A673 (cell line): Measurements from ENCODE around the gene KLF4. TPM values are rescaled to one million over a fixed set of nuclear protein-coding genes. Genes with fewer than 3 reads are reported as not detected.
A peak's percentile ranks its signal among the peaks of the same experiment; 100 is the strongest.

Source experiments
- BruUV-seq: library from RNA; stranded (reverse); fragments of 400-500 nt; replicated peaks from 2 replicates; lab custom pipeline; 2021; lab: Mats Ljungman, UMichigan
- CTCF ChIA-PET: fragments of 300-600 bp; sonication (Branson Sonifier 250); formaldehyde crosslinking; loops from one replicate; lab custom pipeline; 2022; ENCODE audit warnings: antibody characterized with exemption; lab: Charles Lee
- POLR2A ChIA-PET: fragments of 300-600 bp; sonication (Branson Sonifier 250); formaldehyde crosslinking; loops from one replicate; lab custom pipeline; 2022; ENCODE audit warnings: antibody characterized with exemption; ENCODE audit not compliant: low non-redundant PET; lab: Charles Lee
- DNase-seq: peaks from one replicate; pipeline ENCODE4 v3.0.0-alpha.2; 2015; ENCODE audit warnings: low spot score
- H3K27ac ChIP-seq: fragments of 200-600 bp; sonication (generic); 2 replicates; pipeline ENCODE4 v1.5.1; 2016; ENCODE audit warnings: mixed run types, low read depth, mild to moderate bottlenecking, mixed read lengths, antibody characterized with exemption, low read length; ENCODE audit not compliant: poor library complexity, severe bottlenecking
- H3K27me3 ChIP-seq: fragments of 200-600 bp; sonication (generic); replicated peaks from 2 replicates; pipeline ENCODE4 v1.6.1; 2017; ENCODE audit warnings: mixed run types, low read depth, mild to moderate bottlenecking, mixed read lengths, antibody characterized with exemption, low read length; ENCODE audit not compliant: insufficient read depth, poor library complexity
- H3K36me3 ChIP-seq: fragments of 200-600 bp; sonication (generic); 2 replicates; pipeline ENCODE4 v1.6.1; 2016; ENCODE audit warnings: mixed run types, mild to moderate bottlenecking, mixed read lengths, antibody characterized with exemption, low read length; ENCODE audit not compliant: insufficient read depth, poor library complexity, severe bottlenecking
- H3K4me1 ChIP-seq: fragments of 200-600 bp; sonication (generic); 2 replicates; pipeline ENCODE4 v1.6.1; 2017; ENCODE audit warnings: mixed run types, mild to moderate bottlenecking, mixed read lengths, antibody characterized with exemption, low read length; ENCODE audit not compliant: insufficient read depth, poor library complexity, severe bottlenecking
- H3K4me3 ChIP-seq: fragments of 200-600 bp; sonication (generic); 2 replicates; pipeline ENCODE4 v1.5.1; 2016; ENCODE audit warnings: low read depth, mixed run types, mild to moderate bottlenecking, mixed read lengths, low read length; ENCODE audit not compliant: poor library complexity, severe bottlenecking
- H3K9me3 ChIP-seq: fragments of 200-600 bp; sonication (generic); 2 replicates; pipeline ENCODE4 v1.6.1; 2016; ENCODE audit warnings: mixed run types, low read depth, mild to moderate bottlenecking, mixed read lengths, antibody characterized with exemption, low read length; ENCODE audit not compliant: poor library complexity, severe bottlenecking
- CTCF ChIP-seq: fragments of 300-800, 200-600 bp; sonication (generic); conservative IDR thresholded peaks from 2 replicates; pipeline ENCODE4 v1.5.1; 2017; ENCODE audit warnings: low read depth, mild to moderate bottlenecking, antibody characterized with exemption, low read length, moderate library complexity, mixed read lengths
- EZH2 ChIP-seq: fragments of 200-600 bp; sonication (generic); IDR thresholded peaks from 2 replicates; pipeline ENCODE4 v1.6.1; 2017; ENCODE audit warnings: borderline replicate concordance, low read depth, mild to moderate bottlenecking, mixed read lengths, antibody characterized with exemption, low read length; ENCODE audit not compliant: poor library complexity, severe bottlenecking
- intact Hi-C: fragments of 100-400 bp; cut with micrococcal nuclease; formaldehyde crosslinking; loops from one replicate; pipeline ENCODE4 v1.10.0; 2022; ENCODE audit not compliant: unreplicated experiment
- total RNA-seq: library from RNA; stranded (reverse); gene quantifications from 2 replicates; pipeline ENCODE4 v1.2.3, GENCODE V29; 2021

The KLF4 gene
- total RNA-seq, 1 experiment from 2014 or later, result 0.49 TPM

- intact Hi-C loops, result loop anchor here (5.0 kb wide), 2 partner anchors 67 to 1268 kb away; no protein-coding TSS in a partner anchor
- no peak for DNase-seq
- BruUV-seq, result no TSS peak
Observed at GRCh38 chr9:107489144-107489673, 360 bp downstream of the KLF4 start.

GRCh38 chr9:107488375-107489143 lies 1.0 kb downstream of the KLF4 start:
- intact Hi-C loops, result loop anchor here (5.0 kb wide), 2 partner anchors 66 to 1269 kb away; no protein-coding TSS in a partner anchor
- Histone ChIP-seq H3K4me1 (peaks cover 22% of the 10 kb centered on the region), H3K36me3 (no peaks in the 10 kb centered on the region), H3K27ac (no peak overlapping the region), H3K9me3 (no peaks in the 10 kb centered on the region), H3K27me3 (peaks cover 50% of the 10 kb centered on the region), H3K4me3 (peak overlapping the region; percentile 40)
- ChIA-PET CTCF (no interaction called here), POLR2A (no interaction called here)
- BruUV-seq, result no TSS peak
- no peak for DNase-seq
- no peak for TF ChIP-seq CTCF
- TF ChIP-seq EZH2, result no peak

More at GRCh38 chr9:107489144-107489673, 360 bp downstream of the KLF4 start:
- H3K36me3 ChIP-seq, result no peaks in the 10 kb centered on the region
- ChIA-PET POLR2A (interaction anchor here (0.6 kb wide), 1 partner anchor 82 kb away, joined by 9 read pairs; no protein-coding TSS in a partner anchor), CTCF (no interaction called here)
- H3K27me3 ChIP-seq, result peaks cover 50% of the 10 kb centered on the region
- TF ChIP-seq CTCF (no peak), EZH2 (no peak)
- no peaks in the 10 kb centered on the region for H3K9me3 ChIP-seq
- H3K27ac ChIP-seq, result no peak overlapping the region
- peaks cover 24% of the 10 kb centered on the region for H3K4me1 ChIP-seq
- peak overlapping the region; percentile 40 for H3K4me3 ChIP-seq

- Histone ChIP-seq H3K27ac (no peak overlapping the region), H3K4me1 (peaks cover 22% of the 10 kb centered on the region), H3K4me3 (peak overlapping the region; percentile 40), H3K9me3 (no peaks in the 10 kb centered on the region), H3K27me3 (peaks cover 50% of the 10 kb centered on the region), H3K36me3 (no peaks in the 10 kb centered on the region)
- BruUV-seq, result no TSS peak
- ChIA-PET CTCF (no interaction called here), POLR2A (no interaction called here)
- DNase-seq, result peak; percentile 40
- intact Hi-C loops, result loop anchor here (5.0 kb wide), 2 partner anchors 65 to 1270 kb away; no protein-coding TSS in a partner anchor
- TF ChIP-seq CTCF (peak; percentile 50), EZH2 (peak; percentile 80)
Observed at GRCh38 chr9:107487521-107488374, 1.8 kb downstream of the KLF4 start.
